ENCODE results near the gene TEAD1. TPM values are rescaled to one million over a fixed set of nuclear protein-coding genes. Genes with fewer than 3 reads are reported as not detected.

The TEAD1 gene
- total RNA-seq, 1 donor from 2014 or later: 12.2 TPM

DNA sequence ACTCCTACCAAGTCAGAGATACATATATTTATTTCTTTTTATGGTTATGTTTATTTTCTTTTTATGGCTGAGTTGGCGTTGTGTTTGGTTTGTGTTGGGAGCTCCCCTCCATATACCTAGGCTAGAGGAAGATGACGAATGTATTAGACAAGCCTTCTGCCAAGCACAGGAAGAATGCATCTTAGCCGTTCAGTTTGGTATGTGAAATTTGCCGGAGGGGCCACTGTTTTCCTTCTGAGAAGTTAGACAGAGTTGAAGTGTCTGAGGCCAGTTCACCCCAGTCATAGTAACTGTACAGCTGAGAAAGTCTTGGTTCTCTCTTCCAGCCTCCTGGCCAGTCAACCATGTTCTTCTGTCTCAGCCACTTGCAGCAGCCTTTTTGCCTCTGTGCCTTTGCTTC is 29.8 kb downstream of the TEAD1 start:
- FAIRE-seq (no peak), DNase-seq (ENCODE audit: low spot score in 2 of 2) (no peak)

DNA sequence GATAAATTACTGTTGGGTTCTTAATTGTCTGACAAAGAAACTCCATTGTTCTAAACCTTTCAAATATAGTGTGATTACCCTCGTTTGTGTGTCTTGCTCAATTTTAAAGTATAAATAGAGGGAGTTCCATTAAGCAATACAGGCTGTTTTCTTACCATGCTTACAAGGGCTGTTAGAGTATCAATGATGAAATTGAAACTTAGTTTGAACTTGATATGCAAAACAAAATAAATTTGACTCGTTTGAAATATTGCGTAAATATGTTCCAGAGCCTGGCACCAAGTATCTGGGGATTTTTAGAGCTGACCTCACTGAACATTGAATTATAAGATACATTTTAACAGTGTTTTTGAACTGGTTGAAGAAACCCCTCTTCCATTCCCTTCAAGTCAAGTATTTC is 31.7 kb downstream of the TEAD1 start:
- FAIRE-seq (no peak), DNase-seq (ENCODE audit: low spot score in 2 of 2) (no peak)

DNA sequence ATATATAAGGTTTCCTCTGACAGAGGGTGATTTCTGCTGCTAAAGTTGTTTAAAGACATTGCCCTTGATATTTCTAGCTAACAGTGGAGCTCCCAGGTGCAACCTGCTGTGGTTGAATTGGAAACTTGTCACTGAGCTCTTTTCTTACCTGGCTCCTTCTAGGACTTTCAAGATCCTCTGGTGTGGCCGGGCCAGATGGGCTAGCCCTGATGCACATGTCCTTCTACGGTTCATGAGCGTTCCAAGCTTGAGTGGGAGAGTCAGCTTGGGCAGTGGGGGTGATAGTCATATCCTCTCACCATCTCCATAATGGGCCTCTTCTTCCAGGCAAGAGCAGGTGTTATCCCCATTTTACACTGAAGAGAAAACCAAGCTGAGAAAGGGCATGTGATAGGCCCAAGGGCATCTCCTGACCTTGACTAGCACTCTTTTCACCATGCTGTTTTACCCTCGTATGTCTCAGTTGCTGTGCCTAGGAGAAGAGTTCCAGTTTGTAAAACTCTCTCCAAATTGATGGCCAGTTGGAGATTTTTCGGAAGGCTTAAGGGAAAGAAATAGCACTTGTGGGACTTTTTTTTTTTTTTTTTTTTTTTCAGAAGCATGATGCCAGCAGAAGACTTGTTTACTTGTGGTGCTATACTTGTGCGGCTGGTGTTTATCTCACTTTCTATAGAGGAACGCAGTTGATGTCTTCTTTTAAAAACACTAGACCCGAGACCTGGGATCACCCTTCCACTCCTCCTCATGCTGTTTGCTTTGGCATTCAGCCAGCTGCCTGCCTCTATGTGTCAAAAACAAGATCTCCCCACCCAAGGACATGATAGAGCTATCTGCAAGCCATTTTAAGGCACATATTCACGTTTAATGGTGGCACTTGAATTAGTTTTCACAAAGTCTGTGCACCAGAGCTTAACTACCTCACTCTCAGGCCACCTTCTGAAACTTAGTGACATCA is 32.6 kb downstream of the TEAD1 start:
- no peak for FAIRE-seq
- DNase-seq (ENCODE audit: low spot score in 2 of 2): no peak

DNA sequence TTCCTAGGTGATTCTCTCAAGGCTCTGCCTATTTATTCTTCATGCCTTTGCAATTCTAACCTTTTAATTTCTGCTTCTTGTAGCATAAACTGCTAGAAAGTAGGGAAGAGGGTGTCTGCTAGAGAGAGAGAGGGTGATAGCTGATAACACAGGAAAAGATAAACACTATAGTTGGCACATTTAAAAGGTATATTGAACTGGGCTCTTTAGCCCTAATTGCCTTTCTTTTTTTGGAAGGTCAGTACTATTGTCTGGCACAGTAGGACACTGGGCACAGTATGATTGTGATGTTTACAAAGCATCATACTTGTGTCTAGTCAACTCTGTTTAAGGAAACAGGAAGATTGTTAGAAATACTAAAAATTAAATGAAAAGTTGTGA is 33.3 kb downstream of the TEAD1 start:
- no peak for DNase-seq (ENCODE audit: low spot score in 2 of 2)

DNA sequence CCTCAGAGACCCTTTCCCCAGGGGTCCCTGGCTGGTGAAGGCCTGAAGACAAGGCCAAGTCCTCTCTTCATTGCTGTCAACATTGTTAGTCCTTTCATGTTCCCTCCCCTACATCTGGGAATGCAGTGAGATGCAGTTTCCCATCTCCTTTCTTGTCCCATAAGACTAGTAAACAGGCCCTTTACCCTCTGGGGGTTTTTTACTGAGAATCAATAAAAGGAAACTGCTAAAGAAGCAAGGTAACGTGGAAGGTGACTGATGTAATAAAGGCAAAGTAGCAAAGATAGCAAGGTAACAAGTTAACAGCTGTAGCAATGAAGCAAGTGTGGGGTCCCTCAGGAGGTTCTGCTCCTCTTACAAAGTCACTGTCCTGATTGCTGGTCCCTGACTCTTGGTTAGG is 37.3 kb downstream of the TEAD1 start:
- no peak for FAIRE-seq
- no peak for DNase-seq (ENCODE audit: low spot score in 2 of 2)

More for the DNA sequence above, 33.3 kb downstream of the TEAD1 start:
- FAIRE-seq: no peak

DNA sequence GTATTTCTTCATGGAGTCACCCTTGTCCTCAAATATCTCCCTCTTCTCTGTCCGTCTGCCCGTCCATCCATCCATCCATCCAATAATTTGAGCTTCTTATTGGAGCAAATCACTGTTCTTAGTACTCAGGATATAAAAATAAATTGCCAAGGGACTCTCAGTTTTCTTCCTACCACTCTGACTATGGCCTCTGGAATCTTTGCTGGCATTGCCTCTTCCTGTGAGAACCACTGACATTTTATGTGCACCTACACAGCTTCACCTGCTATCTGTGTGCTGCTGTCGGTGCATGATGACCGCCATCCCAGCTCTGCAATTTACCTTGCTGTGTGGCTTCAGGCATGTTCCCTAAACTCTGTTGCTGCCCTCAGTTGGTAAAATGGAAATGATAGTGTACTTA is 37.9 kb downstream of the TEAD1 start:
- DNase-seq (ENCODE audit: low spot score in 2 of 2): no peak
- no peak for FAIRE-seq

DNA sequence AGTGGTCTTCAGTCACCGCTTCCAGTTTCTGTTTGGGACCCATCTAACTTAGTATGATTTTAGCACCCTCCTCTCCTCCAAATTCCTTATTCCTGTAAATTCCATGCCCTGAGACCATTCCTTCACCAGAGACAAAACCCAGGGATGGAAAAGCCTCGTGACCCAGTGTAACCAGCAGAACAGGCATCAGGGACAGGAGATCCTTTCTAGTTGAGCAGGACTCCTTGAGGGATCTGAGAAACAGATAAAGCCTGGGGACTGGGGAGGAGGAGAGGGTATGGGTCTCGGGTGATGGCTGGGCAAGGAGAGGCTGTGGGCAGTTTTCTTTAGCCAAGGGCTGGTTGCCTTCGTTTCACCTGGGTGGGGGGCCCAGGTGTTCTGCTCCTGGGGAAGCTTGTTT is 40.9 kb downstream of the TEAD1 start:
- DNase-seq (ENCODE audit: low spot score in 2 of 2) (no peak), FAIRE-seq (no peak)

DNA sequence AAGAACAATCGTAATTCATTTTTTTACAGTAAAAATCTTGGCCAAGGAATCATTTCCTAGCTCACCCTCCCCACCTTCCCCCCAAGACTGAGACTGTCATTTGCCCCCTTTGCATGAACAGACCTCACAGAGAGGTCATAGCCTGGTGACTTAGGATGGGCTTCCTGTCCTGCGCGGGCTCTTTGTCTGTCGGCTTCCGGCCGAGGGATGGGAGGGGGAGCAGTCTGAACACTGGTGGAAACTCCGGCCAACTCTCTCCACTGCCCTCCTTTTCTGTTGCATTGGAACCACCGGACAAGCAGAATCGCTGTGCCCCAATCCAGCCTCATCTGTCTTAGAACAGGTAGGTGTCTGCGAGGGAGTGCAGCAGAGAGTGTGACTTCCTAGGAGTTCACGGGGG is 41.7 kb downstream of the TEAD1 start:
- no peak for FAIRE-seq

DNA sequence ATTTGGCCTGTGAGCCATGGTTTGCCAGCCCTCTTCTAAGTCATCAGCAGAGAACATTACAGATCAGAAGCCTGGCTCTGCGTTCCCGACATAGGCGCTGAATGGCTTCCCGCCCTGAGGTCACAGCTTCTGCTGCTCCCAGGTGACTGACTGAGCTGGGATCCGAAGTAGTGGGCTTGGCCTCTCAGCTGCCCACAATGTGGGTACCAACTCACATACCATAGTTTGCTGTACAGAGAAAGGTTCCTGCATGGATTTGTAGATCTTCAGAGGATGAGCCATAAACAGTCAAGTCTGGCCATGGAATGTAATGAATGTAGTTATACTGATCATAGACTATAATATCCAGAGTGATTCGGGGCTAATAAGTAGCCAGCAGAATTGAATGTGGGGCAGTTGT is 42.6 kb downstream of the TEAD1 start:
- no peak for FAIRE-seq
- DNase-seq (ENCODE audit: low spot score in 2 of 2): no peak

More for the DNA sequence above, 41.7 kb downstream of the TEAD1 start:
- DNase-seq (ENCODE audit: low spot score in 2 of 2): no peak

DNA sequence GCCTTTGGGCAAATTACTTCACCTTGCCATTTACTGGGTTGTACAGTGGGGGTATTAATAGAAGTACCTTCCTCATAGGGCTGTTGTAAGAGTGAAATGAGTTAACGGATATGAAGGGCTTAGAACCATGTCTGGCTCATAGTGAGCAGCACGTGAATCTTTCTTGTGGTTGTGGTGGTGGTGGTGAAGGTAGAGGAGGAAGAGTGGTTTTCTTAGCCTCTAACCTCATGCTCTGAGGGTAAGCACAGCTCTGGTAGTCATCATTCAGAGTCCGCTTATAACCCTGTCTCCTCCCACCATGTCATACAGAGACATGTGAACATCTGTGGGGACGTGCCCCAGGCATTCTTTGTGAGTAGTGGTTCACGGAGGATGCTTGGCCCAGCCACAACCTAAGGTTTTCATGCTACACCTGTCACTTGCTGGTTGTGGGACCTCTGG is 43.6 kb downstream of the TEAD1 start:
- DNase-seq (ENCODE audit: low spot score in 2 of 2): no peak
- FAIRE-seq: no peak

DNA sequence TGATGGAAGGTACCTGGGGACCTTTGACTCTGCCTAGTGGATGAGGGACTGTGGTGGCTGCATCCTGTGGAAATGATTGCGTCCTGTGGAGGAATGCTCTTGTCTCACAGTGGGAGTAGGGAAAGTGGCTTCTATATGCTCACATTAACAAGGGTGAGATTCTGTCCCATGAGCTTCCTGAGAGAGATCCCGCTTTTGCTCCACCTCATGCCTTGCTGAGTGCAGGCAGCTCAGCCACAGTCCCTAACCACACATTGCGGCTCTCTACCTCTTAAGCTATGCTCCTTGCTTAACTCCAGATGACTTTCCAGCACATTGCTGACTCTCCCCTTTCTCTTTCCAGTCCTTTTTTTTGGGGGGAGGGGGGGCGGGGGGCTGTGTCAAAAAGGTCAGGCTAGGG is 45.0 kb downstream of the TEAD1 start:
- FAIRE-seq (no peak), DNase-seq (ENCODE audit: low spot score in 2 of 2) (no peak)

DNA sequence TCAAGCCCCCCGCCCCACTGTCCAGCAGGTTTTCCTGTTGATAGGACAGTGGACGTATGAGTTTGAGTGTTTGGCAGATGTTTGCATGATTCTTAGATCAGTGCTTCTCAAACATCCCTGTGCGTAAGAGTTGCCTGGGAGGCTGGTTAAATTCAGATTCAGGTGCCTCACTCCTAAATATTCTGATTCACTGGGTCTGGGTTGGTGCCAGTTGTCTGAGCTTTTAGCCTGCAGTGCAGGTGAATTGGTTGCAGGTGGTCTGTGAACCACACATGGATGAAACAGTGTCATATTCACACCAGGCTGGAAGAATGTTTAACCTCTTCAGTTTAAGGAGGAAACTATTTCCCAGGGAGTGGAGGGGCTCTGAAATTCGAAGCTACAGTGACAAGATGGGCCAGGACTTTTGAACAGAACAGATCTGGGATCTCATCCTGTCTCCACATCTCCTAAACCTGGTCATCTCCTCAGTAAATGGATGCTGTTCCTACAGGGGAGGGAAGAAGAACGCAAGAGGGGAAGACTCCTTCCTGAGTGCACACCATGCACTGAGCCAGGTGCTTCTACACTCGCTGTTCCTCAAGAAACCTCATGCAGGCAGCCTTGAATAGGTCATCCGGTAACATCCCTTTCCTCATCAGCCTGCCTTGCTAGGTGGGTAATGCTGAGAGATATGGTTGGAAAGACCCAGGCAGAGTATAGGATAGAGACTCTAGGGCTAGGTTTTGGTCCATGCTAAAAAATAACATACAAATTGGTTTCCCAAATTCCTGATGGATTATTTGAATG is 47.8 kb downstream of the TEAD1 start:
- no peak for FAIRE-seq

DNA sequence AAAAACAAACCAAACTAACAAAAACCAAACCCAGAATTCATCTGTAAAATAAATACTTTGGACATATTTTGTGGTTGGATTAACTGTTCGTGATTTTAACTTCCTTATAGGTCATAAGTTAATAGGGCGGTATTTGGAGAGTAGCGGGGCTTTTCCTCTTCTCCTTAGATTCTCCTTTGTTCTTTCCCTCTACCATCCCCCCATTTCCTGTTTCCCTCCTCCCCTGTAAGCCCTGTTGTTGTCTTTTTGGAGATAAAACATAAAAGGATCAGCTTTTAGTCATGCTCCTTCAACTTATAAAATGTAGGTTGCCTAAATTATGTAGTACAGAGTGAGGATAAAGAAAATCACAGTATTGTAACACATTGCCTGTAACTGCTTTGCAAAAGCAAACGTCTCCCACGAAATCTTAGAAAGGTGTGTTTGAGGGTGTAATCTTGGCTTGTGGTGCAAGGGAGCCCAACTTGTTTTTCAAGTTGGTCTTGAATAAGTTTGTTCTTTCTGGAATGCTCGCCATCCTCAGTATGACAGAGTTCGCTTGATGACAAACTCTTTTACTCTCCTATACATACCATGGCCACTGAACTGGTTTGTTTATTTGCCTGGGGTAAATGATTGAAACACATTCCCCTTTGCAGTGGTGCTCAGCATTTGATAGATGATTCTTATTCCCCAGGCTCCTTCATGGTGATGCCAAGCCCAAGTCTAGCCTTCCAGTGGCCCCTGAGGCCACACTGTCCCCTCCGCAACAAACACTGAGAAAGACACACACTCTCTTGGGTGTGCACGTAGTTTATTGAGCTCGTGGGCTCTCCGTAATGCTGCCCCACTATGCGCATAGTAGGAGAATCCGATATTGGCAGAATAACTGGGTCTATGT is 49.4 kb downstream of the TEAD1 start:
- DNase-seq (ENCODE audit: low spot score in 2 of 2) (no peak), FAIRE-seq (no peak)

More for the DNA sequence above, 47.8 kb downstream of the TEAD1 start:
- no peak for DNase-seq (ENCODE audit: low spot score in 2 of 2)

DNA sequence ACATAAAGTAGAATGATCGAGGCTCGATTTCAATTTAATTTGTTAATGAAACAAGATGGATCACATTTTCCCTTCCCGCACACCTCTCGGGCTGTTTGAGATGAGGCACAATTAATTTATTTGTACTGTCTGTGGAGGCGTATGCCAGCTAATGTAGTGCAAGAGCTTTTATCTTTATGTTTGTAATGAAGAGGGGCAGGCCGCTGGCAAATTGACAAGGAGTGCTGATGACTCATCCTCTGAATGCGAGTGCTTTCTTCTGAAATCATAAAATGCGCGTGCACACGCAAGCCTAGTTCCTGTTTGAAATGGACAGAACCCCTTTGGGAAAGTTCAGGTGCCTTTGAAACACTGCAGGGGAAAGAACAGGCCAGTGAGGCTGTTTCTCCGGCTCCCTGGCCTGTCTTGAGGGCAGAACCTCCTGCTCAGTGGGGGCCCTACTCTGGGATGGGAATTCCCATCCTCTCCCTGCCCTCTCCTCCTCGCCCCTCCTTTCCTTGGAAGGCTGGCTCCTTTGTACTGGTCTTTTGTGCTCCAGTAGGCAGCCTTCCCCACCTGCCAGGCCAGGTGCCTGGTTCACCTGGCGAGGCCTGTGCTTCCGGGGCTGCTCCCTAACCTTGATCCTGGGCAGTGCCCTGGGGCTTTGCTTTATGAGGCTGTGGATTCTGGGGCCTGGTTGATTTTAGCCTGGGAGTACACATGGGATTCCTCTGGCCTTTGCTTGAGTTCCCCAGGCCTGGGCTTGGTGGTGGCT is 50.3 kb downstream of the TEAD1 start:
- DNase-seq (ENCODE audit: low spot score in 2 of 2): peak in 1 of 2 donors; percentile 34

DNA sequence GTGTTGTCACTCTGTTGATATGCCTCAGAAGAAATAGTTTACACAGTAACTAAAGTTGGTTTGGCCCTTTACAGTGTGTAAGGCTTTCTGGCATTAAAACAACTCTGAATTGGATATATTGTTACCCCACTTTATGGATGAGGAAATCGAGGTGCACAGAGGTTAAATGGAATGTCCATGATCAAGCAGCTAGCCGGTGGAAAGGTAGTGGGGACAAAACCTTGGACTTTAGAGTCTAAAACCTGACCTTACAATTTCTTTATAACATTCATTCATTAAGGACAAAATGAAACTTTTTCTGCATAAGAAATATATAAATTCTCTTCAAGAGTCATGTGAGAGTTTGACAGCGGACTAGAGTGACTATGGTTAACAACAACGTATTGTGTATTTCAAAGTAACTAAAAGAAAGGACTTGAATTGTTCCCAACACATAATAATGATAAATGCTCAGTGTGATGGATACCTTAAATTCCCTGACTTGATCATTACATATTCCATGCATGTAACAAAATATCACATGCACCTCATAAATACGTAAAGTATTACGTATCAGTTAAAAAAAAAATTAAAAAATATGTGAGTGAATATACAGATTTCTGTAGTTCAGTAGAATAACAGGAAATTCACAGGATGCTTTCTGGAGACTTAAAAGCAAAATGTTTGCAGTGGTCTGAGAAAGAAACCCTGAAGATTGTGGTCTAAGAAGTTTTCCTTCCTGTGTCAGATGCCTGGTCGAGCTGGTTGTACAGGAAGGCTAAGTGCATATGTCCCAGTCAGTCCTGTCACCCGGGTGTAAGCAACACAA is 51.0 kb downstream of the TEAD1 start:
- no peak for DNase-seq (ENCODE audit: low spot score in 2 of 2)
- FAIRE-seq: no peak

More for the DNA sequence above, 50.3 kb downstream of the TEAD1 start:
- FAIRE-seq: no peak

DNA sequence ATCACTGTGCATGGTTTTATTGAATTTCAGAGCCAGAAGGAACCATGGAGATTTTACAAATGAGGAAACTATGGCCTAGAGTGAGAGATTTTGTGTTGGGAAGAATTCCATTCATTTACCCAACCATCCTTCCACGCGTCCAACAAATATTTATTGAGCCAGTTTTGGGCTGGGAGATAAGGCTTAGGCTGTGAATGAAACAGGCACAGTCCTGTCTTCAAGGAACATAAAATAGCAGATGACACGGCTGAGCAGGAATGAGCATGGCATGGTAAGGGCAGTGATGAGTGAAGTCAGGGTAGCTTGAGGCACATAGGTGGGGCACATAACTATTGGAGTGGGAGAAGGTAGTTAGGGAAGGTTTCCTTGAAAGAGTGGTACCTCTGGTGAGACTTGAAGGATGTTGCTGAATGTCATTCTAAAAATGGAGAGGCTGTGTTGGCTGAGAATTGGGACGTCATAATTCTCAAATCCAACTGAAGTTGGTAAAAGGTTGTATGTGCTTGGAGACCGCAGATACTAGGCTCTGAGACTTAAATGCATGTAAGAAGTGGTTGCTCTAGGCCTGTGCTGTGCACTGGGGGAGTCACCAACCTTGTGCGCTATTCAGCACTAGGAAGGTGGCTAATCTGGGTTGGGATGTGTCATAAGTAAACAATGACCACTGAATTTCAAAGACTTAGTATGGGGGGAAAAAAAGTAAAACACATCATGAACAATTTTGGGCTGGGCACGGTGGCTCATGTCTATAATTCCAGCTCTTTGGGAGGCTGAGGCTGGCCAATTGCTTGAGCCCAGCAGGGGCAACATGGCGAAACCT is 51.9 kb downstream of the TEAD1 start:
- DNase-seq (ENCODE audit: low spot score in 2 of 2) (no peak), FAIRE-seq (no peak)

DNA sequence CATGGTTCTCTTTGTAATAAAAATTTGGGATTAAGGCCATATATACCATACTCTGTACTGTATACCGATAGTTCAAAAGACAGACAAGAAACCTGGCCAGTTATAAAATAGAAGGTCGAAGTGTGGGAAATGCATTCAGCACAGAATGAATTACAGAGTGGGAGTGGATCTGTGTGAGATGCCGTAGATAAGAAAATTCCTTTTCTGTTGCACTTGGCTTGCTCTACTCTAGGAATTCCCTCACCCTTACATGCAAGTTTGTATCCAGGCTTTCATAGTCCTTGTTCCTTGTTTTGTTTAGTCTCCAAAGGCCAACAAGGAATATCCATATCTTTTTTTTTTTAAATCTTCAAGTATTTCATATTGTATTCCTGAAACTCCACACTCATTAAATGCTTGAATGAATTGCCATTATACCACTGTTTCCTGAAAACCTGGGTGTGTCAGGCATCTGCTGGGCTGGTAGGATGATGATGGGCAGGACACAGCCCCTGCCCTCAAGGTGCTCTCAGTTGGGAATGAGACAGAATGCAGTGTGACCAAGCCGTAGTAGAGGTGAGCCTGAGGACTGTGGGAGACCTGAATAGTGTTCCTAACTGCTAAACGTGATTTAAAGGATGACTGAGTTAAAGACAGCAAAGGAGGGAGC is 53.5 kb downstream of the TEAD1 start:
- FAIRE-seq (no peak), DNase-seq (ENCODE audit: low spot score in 2 of 2) (no peak)

DNA sequence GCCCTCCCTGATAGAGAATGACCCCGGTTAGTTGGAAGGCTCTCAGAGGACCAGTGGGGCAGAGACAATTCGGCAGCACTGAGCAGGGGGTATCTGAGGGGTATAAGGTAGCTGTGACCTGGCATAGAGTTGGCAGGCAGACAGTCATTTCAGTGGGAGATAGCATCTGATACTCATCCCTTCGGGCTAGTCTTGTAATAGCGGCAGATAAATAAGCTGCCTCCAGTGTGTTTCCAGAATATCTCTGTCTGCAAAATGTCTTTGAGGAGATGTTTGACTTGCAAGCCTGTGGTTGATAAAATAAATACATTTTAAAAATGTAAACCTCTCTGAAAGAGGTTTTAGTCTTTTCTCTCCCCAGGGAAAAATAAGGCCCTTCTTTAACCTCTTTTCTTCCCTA is 54.2 kb downstream of the TEAD1 start:
- no peak for FAIRE-seq
- no peak for DNase-seq (ENCODE audit: low spot score in 2 of 2)
